Measurements from ENCODE around the gene ATP2C2. TPM values are rescaled to one million over a fixed set of nuclear protein-coding genes. Genes with fewer than 3 reads are reported as not detected.
A peak's percentile ranks its signal among the peaks of the same experiment; 100 is the strongest.

ATP2C2 gene, protein sequence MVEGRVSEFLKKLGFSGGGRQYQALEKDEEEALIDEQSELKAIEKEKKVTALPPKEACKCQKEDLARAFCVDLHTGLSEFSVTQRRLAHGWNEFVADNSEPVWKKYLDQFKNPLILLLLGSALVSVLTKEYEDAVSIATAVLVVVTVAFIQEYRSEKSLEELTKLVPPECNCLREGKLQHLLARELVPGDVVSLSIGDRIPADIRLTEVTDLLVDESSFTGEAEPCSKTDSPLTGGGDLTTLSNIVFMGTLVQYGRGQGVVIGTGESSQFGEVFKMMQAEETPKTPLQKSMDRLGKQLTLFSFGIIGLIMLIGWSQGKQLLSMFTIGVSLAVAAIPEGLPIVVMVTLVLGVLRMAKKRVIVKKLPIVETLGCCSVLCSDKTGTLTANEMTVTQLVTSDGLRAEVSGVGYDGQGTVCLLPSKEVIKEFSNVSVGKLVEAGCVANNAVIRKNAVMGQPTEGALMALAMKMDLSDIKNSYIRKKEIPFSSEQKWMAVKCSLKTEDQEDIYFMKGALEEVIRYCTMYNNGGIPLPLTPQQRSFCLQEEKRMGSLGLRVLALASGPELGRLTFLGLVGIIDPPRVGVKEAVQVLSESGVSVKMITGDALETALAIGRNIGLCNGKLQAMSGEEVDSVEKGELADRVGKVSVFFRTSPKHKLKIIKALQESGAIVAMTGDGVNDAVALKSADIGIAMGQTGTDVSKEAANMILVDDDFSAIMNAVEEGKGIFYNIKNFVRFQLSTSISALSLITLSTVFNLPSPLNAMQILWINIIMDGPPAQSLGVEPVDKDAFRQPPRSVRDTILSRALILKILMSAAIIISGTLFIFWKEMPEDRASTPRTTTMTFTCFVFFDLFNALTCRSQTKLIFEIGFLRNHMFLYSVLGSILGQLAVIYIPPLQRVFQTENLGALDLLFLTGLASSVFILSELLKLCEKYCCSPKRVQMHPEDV
- total RNA-seq = under 1 TPM in 4 of 6 experiments, not detected in 2; 0.18 to 0.51 (median 0.32) TPM
- long read RNA-seq = 0 reads

DNA sequence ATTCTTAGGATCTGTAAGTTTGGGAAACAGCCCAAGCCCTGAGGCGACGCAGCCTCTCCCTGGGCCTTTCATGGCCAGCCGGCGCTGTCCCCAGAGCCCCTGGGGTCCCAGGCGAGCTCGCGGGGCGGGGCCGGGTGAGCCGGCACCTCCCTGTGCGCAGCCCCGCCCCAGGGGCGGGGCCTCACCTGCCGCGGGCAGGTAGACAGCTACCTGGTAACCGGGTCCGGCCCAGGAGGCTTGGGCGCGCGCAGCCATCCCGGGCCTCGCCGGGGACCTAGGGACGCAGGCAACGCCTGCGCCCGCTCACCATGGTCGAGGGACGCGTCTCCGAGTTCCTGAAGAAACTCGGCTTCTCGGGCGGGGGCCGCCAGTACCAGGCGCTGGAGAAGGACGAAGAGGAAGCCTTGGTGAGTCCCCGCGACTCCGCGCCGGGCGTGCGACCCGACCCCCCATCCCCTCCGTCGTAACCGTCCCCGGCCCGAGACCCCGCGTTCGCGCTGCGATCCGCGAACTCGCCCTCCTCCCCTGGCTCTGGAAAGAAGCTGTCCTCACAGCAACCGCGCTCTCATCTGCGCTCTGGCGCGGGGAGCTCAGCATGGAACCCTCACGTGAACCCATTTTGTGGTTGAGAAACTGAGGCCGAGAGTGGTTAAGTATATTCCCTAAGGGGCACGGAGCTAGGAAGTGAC is at the start of gene ATP2C2:
Gene ATP2C2, plus strand, starts transcription at position 231 of the 689 bp plus-strand sequence. Its CDS starts 78 bp downstream, at position 309.
- H3K9me3 ChIP-seq = no peaks in the 10 kb centered on the region
- whole genome bisulfite sequencing (ENCODE audit: insufficient coverage, low coverage, low lambda C conversion rate, missing lambda C conversion rate) = 5% methylated on average over 12 of the region's 66 CpGs
- DNase-seq (no peak), ATAC-seq (peak in 2 of 4 donors; percentile 17 to 36)
- H3K36me3 ChIP-seq = no peaks in the 10 kb centered on the region
- H3K27me3 ChIP-seq = no peaks in the 10 kb centered on the region
- intact Hi-C loops (cut with DNase I) = no loop called here
- H3K27ac ChIP-seq = no peak within 1 kb of the TSS
- peak within 1 kb of the TSS in 1 of 3 donors; percentile 13 for H3K4me3 ChIP-seq
- no peaks in the 10 kb centered on the region for H3K4me1 ChIP-seq
- TF ChIP-seq POLR2A (IDR thresholded peaks at IDR 0.05) (no peak), CTCF (IDR thresholded peaks at IDR 0.05) (no peak)

DNA sequence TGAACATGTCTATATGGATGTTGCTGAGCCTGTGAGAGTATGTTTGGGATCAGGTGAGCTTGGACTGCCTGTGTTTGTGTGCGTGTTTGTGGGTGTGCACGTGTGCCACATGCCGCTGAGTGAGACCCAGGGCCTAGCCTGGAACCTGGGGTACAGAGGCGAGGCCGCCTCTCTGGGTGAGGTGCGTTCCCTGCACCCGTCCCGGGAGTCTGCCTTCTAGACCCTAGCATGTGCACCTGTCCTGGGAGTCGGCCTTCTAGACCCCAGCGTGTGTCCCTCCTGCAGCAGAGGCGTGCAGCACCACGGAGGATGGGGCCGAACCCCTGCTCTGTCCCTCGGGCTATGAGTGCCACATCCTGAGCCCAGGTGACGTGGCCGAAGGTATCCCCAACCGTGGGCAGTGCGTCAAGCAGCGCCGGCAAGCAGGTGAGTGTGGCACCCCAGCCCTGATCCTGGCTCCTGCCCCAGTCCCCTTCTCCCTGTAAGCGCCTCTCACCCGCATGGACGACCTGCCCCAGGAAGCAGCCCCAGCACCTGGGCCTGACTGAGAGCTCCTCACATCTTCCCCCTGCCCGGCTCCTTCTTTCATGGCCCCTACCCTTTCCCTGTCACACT is 49.1 kb upstream of the ATP2C2 start:
- Histone ChIP-seq H3K27me3 (no peaks in the 10 kb centered on the region), H3K4me3 (no peak overlapping the region), H3K9me3 (no peaks in the 10 kb centered on the region), H3K4me1 (no peaks in the 10 kb centered on the region), H3K36me3 (no peaks in the 10 kb centered on the region), H3K27ac (no peak overlapping the region)
- DNase-seq = peak in 1 of 3 donors; percentile 30
- intact Hi-C loops (cut with DNase I) = no loop called here
- no peak for TF ChIP-seq POLR2A (IDR thresholded peaks at IDR 0.05)
- TF ChIP-seq CTCF (IDR thresholded peaks at IDR 0.05) = no peak
- peak in 1 of 4 donors; percentile 46 for ATAC-seq
- WGBS (ENCODE audit: insufficient coverage, low coverage, low lambda C conversion rate, missing lambda C conversion rate) = no CpG with 5 or more reads among the region's 24 CpGs

DNA sequence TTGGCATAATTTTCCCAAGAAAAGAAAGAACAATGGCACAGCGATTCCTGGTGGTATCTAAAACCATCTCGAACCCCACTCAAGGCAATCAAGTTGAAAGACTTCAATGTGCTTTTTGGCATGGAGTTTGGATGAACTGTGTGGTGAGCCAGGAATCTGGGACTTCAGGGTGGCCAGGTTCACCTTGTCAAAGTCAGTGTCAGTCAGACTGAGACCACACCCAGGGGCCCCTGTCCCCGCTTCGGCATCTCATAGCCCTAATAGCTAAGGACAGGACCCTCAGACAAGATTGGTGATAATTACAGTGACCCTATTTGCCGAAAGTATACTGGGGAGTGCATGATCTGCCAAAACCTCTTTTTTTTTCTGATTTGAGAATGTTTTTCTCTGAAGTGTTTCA is 47.8 kb upstream of the ATP2C2 start:
- H3K4me1 ChIP-seq = no peaks in the 10 kb centered on the region
- H3K9me3 ChIP-seq = no peaks in the 10 kb centered on the region
- H3K4me3 ChIP-seq = no peak overlapping the region
- intact Hi-C loops (cut with DNase I) = no loop called here
- WGBS (ENCODE audit: insufficient coverage, low coverage, low lambda C conversion rate, missing lambda C conversion rate) = 48% methylated on average over 5 of the region's 5 CpGs
- H3K36me3 ChIP-seq = no peaks in the 10 kb centered on the region
- ATAC-seq (no peak), DNase-seq (peak in 1 of 3 donors; percentile 7)
- no peaks in the 10 kb centered on the region for H3K27me3 ChIP-seq
- TF ChIP-seq CTCF (IDR thresholded peaks at IDR 0.05) = no peak
- no peak for TF ChIP-seq POLR2A (IDR thresholded peaks at IDR 0.05)
- H3K27ac ChIP-seq = no peak overlapping the region

- TF ChIP-seq POLR2A (IDR thresholded peaks at IDR 0.05) (no peak), CTCF (IDR thresholded peaks at IDR 0.05) (no peak)
- ATAC-seq (no peak), DNase-seq (no peak)
- H3K4me3 ChIP-seq = no peak overlapping the region
- no peak overlapping the region for H3K27ac ChIP-seq
- no peaks in the 10 kb centered on the region for H3K36me3 ChIP-seq
- H3K4me1 ChIP-seq = no peaks in the 10 kb centered on the region
- no peaks in the 10 kb centered on the region for H3K9me3 ChIP-seq
- H3K27me3 ChIP-seq = no peaks in the 10 kb centered on the region
- intact Hi-C loops (cut with DNase I) = no loop called here
- WGBS (ENCODE audit: insufficient coverage, low coverage, low lambda C conversion rate, missing lambda C conversion rate) = 33% methylated on average over 3 of the region's 4 CpGs
Observed at GRCh38 chr16:84321932-84322331, 46.4 kb upstream of the ATP2C2 start.

Data from right lobe of liver (tissue), 6 donors.